HCT116 (cell line): ENCODE data around the gene USP2. TPM values are rescaled to one million over a fixed set of nuclear protein-coding genes. Genes with fewer than 3 reads are reported as not detected.

Source experiments
- ATAC-seq: fragments of 200-7000 bp; cut with Tn5 transposase; 2 replicates; pipeline ENCODE4 v1.9.1; 2020; ENCODE audit warnings: mild to moderate bottlenecking, moderate library complexity
- BruUV-seq: library from RNA; stranded (reverse); fragments of 400-500 nt; replicated peaks from 2 replicates; lab custom pipeline; 2021; lab: Mats Ljungman, UMichigan
- CTCF ChIA-PET: fragments of 300-600 bp; sonication (Branson Sonifier 250); formaldehyde crosslinking; loops from one replicate; lab custom pipeline; 2021; ENCODE audit warnings: antibody characterized with exemption; lab: Charles Lee
- POLR2A ChIA-PET: fragments of 300-600, 350-600 bp; sonication (Branson Sonifier 250); formaldehyde crosslinking; loops from one replicate; lab custom pipeline; 2021; ENCODE audit warnings: antibody characterized with exemption; lab: Charles Lee
- RAD21 ChIA-PET, 2 experiments: fragments of 300-600 bp; sonication (Branson Sonifier 250); formaldehyde crosslinking; loops; one replicate each; lab custom pipeline; 2023; ENCODE audit warnings: low total read pairs in 2 of 2; ENCODE audit not compliant: uncharacterized antibody in 2 of 2, unreplicated experiment in 2 of 2, low non-redundant PET in 1 of 2; lab: Charles Lee
- DNase-seq: peaks from one replicate; pipeline ENCODE4 v3.0.0-alpha.2; 2010; ENCODE audit warnings: low read depth, low spot score
- H2AFZ ChIP-seq: fragments of 200-600 bp; shearing (Covaris generic), sonication (generic); 2 replicates; pipeline ENCODE4 v1.6.1; 2017; ENCODE audit warnings: low read depth, mixed run types, mixed read lengths, antibody characterized with exemption, low read length; ENCODE audit not compliant: poor library complexity, severe bottlenecking
- H3K27ac ChIP-seq: 2 replicates; pipeline ENCODE4 v1.5.1; 2012; ENCODE audit warnings: low read depth, low read length
- H3K27me3 ChIP-seq: fragments of 200-600 bp; sonication (generic); 2 replicates; pipeline ENCODE4 v1.6.1; 2016; ENCODE audit warnings: mixed run types, low read length, mixed read lengths; ENCODE audit not compliant: insufficient read depth
- H3K36me3 ChIP-seq, 2 experiments: fragments of 200-500 bp in 1 of 2; fragments of 200-600 bp in 1 of 2; sonication (Bioruptor generic) in 1 of 2; sonication (generic) in 1 of 2; 2 replicates each; pipeline versions ENCODE4 v1.5.1 to v1.6.1; 2014 to 2016; ENCODE audit warnings: low read length in 2 of 2, inconsistent platforms in 1 of 2, mixed read lengths in 1 of 2, mixed run types in 1 of 2; ENCODE audit not compliant: insufficient read depth in 2 of 2, control insufficient read depth in 1 of 2
- H3K4me1 ChIP-seq, 2 experiments: fragments of 200-600 bp in 1 of 2; sonication (generic) in 1 of 2; 2 replicates each; pipeline versions ENCODE4 v1.5.1 to v1.6.1; 2012 to 2017; ENCODE audit warnings: low read length in 2 of 2, inconsistent platforms in 1 of 2, mild to moderate bottlenecking in 1 of 2, mixed read lengths in 1 of 2, mixed run types in 1 of 2, moderate library complexity in 1 of 2; ENCODE audit not compliant: insufficient read depth in 2 of 2, control insufficient read depth in 1 of 2
- H3K4me2 ChIP-seq: fragments of 200-600 bp; sonication (generic); 2 replicates; pipeline ENCODE4 v1.6.1; 2017; ENCODE audit warnings: mixed run types, low read length, mixed read lengths
- H3K4me3 ChIP-seq, 2 experiments: fragments of 200-600 bp in 1 of 2; sonication (generic) in 1 of 2; replicated peaks in 1 of 2; 2 replicates each; pipeline ENCODE4 v1.5.1; 2011 to 2016; ENCODE audit warnings: low read length in 2 of 2, control low read depth in 1 of 2, low read depth in 1 of 2, mild to moderate bottlenecking in 1 of 2, mixed read lengths in 1 of 2, mixed run types in 1 of 2
- H3K79me2 ChIP-seq: fragments of 200-600 bp; sonication (generic); 2 replicates; pipeline ENCODE4 v1.6.1; 2017; ENCODE audit warnings: mild to moderate bottlenecking, mixed run types, low read length, moderate library complexity, mixed read lengths; ENCODE audit not compliant: insufficient read depth
- H3K9ac ChIP-seq: fragments of 200-600 bp; sonication (generic); 2 replicates; pipeline ENCODE4 v1.6.1; 2016; ENCODE audit warnings: low read length, mixed read lengths
- H3K9me2 ChIP-seq: fragments of 200-600 bp; sonication (generic), shearing (Covaris generic); 2 replicates; pipeline ENCODE4 v1.6.1; 2017; ENCODE audit warnings: mixed run types, mild to moderate bottlenecking, moderate library complexity; ENCODE audit not compliant: insufficient read depth
- H3K9me3 ChIP-seq, 2 experiments: fragments of 200-500 bp in 1 of 2; fragments of 200-600 bp in 1 of 2; sonication (Bioruptor generic) in 1 of 2; sonication (generic) in 1 of 2; 2 replicates each; pipeline ENCODE4 v1.6.1; 2014 to 2017; ENCODE audit warnings: low read length in 2 of 2, mixed read lengths in 2 of 2, inconsistent platforms in 1 of 2, low read depth in 1 of 2, mild to moderate bottlenecking in 1 of 2, mixed run types in 1 of 2, moderate library complexity in 1 of 2; ENCODE audit not compliant: control insufficient read depth in 1 of 2, insufficient read depth in 1 of 2
- H4K20me1 ChIP-seq: fragments of 200-600 bp; sonication (generic), shearing (Covaris generic); 2 replicates; pipeline ENCODE4 v1.6.1; 2017; ENCODE audit warnings: mixed run types, mild to moderate bottlenecking, moderate library complexity; ENCODE audit not compliant: insufficient read depth
- CEBPB ChIP-seq: IDR thresholded peaks from 2 replicates; pipeline ENCODE4 v1.6.1; 2012; ENCODE audit warnings: low read depth
- CTCF ChIP-seq, 3 experiments: fragments of 200-600 bp in 1 of 3; sonication (generic) in 1 of 3; IDR thresholded peaks in 2 of 3; conservative IDR thresholded peaks in 1 of 3; 2 replicates each; pipeline ENCODE4 v1.5.1; 2012 to 2017; ENCODE audit warnings: low read depth in 2 of 3, low read length in 2 of 3, antibody characterized with exemption in 1 of 3, borderline replicate concordance in 1 of 3, control low read depth in 1 of 3, mild to moderate bottlenecking in 1 of 3, mixed read lengths in 1 of 3, mixed run types in 1 of 3, moderate library complexity in 1 of 3; ENCODE audit not compliant: insufficient read depth in 1 of 3
- ELF1 ChIP-seq: IDR thresholded peaks from 2 replicates; pipeline ENCODE4 v1.6.1; 2012; ENCODE audit warnings: low read depth, borderline replicate concordance
- EZH2 ChIP-seq: fragments of 200-600 bp; sonication (generic); IDR thresholded peaks from 2 replicates; pipeline ENCODE4 v1.6.1; 2017; ENCODE audit warnings: antibody characterized with exemption, mixed run types
- EZH2phosphoT487 ChIP-seq: fragments of 200-600 bp; IDR thresholded peaks from 2 replicates; pipeline ENCODE4 v1.6.1; 2018; ENCODE audit warnings: antibody characterized with exemption, borderline replicate concordance
- FOSL1 ChIP-seq: IDR thresholded peaks from 2 replicates; pipeline ENCODE4 v1.6.1; 2012; ENCODE audit warnings: low read depth
- MAX ChIP-seq: IDR thresholded peaks from 2 replicates; pipeline ENCODE4 v1.6.1; 2012
- POLR2A ChIP-seq: IDR thresholded peaks from 2 replicates; pipeline ENCODE4 v1.7.0; 2011; ENCODE audit warnings: borderline replicate concordance; ENCODE audit not compliant: insufficient read depth, insufficient read length; ENCODE audit errors: extremely low read depth
- POLR2AphosphoS5 ChIP-seq: IDR thresholded peaks from 2 replicates; pipeline ENCODE4 v1.6.1; 2011; ENCODE audit warnings: mild to moderate bottlenecking, low read depth, low read length, moderate library complexity
- RAD21 ChIP-seq: IDR thresholded peaks from 2 replicates; pipeline ENCODE4 v1.6.1; 2012; ENCODE audit warnings: low read depth, mild to moderate bottlenecking
- SIN3A ChIP-seq: IDR thresholded peaks from 2 replicates; pipeline ENCODE4 v1.6.1; 2012; ENCODE audit warnings: low read depth
- SRF ChIP-seq: IDR thresholded peaks from 2 replicates; pipeline ENCODE4 v1.6.1; 2012; ENCODE audit warnings: low read depth
- TCF7L2 ChIP-seq: IDR thresholded peaks from 2 replicates; pipeline ENCODE4 v1.7.0; 2011; ENCODE audit warnings: borderline replicate concordance, inconsistent platforms; ENCODE audit not compliant: insufficient read depth, insufficient read length; ENCODE audit errors: extremely low read depth
- YY1 ChIP-seq: IDR thresholded peaks from 2 replicates; pipeline ENCODE4 v1.6.1; 2011; ENCODE audit warnings: low read length, low read depth, moderate library complexity, mild to moderate bottlenecking; ENCODE audit not compliant: insufficient replicate concordance; ENCODE audit errors: extremely low read depth
- ZFX ChIP-seq: fragments of 450-650 bp; IDR thresholded peaks from 2 replicates; pipeline ENCODE4 v1.6.1; 2017
- intact Hi-C: fragments of 100-400 bp; cut with micrococcal nuclease; formaldehyde crosslinking; loops from 2 replicates; pipeline ENCODE4 v1.10.0; 2022
- total RNA-seq: library from RNA; stranded (reverse); gene quantifications from one replicate; pipeline ENCODE4 v1.2.1, GENCODE V29; 2021; ENCODE audit not compliant: unreplicated experiment
- TF ChIP-seq, protein P1 (sequence below): IDR thresholded peaks from 2 replicates; pipeline ENCODE4 v1.6.1; 2012; ENCODE audit warnings: low read depth
- TF ChIP-seq, protein P2 (sequence below): IDR thresholded peaks from 2 replicates; pipeline ENCODE4 v1.6.1; 2011; ENCODE audit warnings: mild to moderate bottlenecking, low read length, moderate library complexity; ENCODE audit not compliant: insufficient replicate concordance; ENCODE audit errors: extremely low read depth

USP2 gene
- total RNA-seq, 1 experiment from 2014 or later, result 5.0 TPM

GRCh38 chr11:119330237-119330636, 51.3 kb downstream of the USP2 start:
- Histone ChIP-seq H3K9me3 (no peaks in the 10 kb centered on the region), H3K79me2 (peaks cover 8% of the 10 kb centered on the region), H3K36me3 (no peaks in the 10 kb centered on the region; a peak in 1 of 4 replicates), H3K4me1 (peaks cover 7 to 10% of the 10 kb centered on the region in 2 experiments; a peak in 3 of 4 replicates), H3K27me3 (no peaks in the 10 kb centered on the region), H3K9me2 (no peaks in the 10 kb centered on the region), H4K20me1 (no peaks in the 10 kb centered on the region), H3K9ac (no peak overlapping the region), H3K4me3 (no peak overlapping the region), H3K27ac (no peak overlapping the region), H2AFZ (no peak overlapping the region), H3K4me2 (no peak overlapping the region)
- DNase-seq (no peak), ATAC-seq (no peak)
- ChIA-PET POLR2A (no interaction called here), CTCF (no interaction called here), RAD21 (no interaction called here)
- BruUV-seq, result no TSS peak
- TF ChIP-seq POLR2A (no peak), CEBPB (no peak), EZH2 (no peak), FOSL1 (no peak), RAD21 (no peak), EZH2phosphoT487 (no peak), SIN3A (no peak), SRF (no peak), MAX (no peak), CTCF (IDR thresholded peaks at IDR 0.05 in 2 of 3, conservative IDR thresholded peaks at IDR 0.05 in 1 of 3; ENCODE audit: borderline replicate concordance in 1 of 3, insufficient read depth in 1 of 3, low read depth in 2 of 3, low read length in 2 of 3) (no peak), TCF7L2 (no peak), YY1 (no peak), POLR2AphosphoS5 (no peak), ZFX (no peak), ELF1 (no peak)
- TF ChIP-seq, protein P1, sequence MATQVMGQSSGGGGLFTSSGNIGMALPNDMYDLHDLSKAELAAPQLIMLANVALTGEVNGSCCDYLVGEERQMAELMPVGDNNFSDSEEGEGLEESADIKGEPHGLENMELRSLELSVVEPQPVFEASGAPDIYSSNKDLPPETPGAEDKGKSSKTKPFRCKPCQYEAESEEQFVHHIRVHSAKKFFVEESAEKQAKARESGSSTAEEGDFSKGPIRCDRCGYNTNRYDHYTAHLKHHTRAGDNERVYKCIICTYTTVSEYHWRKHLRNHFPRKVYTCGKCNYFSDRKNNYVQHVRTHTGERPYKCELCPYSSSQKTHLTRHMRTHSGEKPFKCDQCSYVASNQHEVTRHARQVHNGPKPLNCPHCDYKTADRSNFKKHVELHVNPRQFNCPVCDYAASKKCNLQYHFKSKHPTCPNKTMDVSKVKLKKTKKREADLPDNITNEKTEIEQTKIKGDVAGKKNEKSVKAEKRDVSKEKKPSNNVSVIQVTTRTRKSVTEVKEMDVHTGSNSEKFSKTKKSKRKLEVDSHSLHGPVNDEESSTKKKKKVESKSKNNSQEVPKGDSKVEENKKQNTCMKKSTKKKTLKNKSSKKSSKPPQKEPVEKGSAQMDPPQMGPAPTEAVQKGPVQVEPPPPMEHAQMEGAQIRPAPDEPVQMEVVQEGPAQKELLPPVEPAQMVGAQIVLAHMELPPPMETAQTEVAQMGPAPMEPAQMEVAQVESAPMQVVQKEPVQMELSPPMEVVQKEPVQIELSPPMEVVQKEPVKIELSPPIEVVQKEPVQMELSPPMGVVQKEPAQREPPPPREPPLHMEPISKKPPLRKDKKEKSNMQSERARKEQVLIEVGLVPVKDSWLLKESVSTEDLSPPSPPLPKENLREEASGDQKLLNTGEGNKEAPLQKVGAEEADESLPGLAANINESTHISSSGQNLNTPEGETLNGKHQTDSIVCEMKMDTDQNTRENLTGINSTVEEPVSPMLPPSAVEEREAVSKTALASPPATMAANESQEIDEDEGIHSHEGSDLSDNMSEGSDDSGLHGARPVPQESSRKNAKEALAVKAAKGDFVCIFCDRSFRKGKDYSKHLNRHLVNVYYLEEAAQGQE, result no peak
- TF ChIP-seq, protein P2, sequence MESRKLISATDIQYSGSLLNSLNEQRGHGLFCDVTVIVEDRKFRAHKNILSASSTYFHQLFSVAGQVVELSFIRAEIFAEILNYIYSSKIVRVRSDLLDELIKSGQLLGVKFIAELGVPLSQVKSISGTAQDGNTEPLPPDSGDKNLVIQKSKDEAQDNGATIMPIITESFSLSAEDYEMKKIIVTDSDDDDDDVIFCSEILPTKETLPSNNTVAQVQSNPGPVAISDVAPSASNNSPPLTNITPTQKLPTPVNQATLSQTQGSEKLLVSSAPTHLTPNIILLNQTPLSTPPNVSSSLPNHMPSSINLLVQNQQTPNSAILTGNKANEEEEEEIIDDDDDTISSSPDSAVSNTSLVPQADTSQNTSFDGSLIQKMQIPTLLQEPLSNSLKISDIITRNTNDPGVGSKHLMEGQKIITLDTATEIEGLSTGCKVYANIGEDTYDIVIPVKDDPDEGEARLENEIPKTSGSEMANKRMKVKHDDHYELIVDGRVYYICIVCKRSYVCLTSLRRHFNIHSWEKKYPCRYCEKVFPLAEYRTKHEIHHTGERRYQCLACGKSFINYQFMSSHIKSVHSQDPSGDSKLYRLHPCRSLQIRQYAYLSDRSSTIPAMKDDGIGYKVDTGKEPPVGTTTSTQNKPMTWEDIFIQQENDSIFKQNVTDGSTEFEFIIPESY, result no peak
- intact Hi-C loops, result no loop called here
